ENCODE measurements around the gene EDRF1. TPM values are rescaled to one million over a fixed set of nuclear protein-coding genes. Genes with fewer than 3 reads are reported as not detected.
"Not testable (repeated sequence)": the region's sequence is repeated elsewhere in the genome, so short reads cannot be mapped to it uniquely, and the experiment has no call there.

EDRF1 gene
- total RNA-seq, 2 experiments from 2014 or later, result 29.6 to 30.8 TPM

DNA sequence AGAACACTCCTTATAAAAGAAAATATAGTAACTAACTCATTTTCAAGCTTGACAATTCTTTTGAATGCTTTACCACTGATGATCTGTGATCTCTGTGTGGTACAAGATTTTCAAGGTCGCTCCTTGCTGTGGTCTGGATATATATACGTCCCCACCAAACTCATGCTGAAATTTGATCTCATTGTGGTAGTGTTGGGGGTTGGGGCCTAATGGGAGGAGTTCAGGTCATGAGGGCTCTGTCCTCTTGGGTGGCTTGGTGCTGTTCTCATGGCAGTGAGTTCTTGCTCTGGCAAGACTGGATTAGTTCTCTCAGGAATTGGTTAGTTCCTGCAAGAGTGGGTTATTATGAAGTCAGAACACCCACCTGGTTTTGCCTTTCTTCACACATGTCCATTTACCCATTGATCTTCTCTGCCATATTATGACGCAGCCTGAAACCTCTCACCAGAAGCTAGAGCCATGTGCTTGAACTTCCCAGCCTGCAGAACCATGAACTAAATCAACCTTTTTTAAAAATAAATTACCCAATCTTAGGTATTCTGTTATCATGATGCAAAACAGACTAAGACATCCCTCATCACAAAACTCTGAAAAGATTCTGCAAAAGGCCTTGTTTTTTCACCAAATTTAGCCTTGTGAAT is 8.3 kb upstream of the EDRF1 start:
- intact Hi-C loops (cut with DNase I, micrococcal nuclease), result no loop called here
- Mint-ChIP-seq H3K4me3 (no peak overlapping the region), H3K27me3 (no peaks in the 10 kb centered on the region), H3K9me3 (ENCODE audit: low read depth) (peaks cover 22% of the 10 kb centered on the region), H3K4me1 (no peaks in the 10 kb centered on the region), H3K36me3 (ENCODE audit: low read depth) (no peaks in the 10 kb centered on the region), H3K27ac (no peak overlapping the region)
- DNase-seq, result no peak
- ATAC-seq, result no peak
- POLR2A ChIA-PET, result no interaction called here
- CTCF ChIA-PET, result no interaction called here

DNA sequence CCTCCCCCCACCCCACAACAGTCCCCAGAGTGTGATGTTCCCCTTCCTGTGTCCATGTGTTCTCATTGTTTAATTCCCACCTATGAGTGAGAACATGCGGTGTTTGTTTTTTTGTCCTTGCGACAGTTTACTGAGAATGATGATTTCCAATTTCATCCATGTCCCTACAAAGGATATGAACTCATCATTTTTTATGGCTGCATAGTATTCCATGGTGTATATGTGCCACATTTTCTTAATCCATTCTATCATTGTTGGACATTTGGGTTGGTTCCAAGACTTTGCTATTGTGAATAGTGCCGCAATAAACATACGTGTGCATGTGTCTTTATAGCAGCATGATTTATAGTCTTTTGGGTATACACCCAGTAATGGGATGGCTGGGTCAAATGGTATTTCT is 4.8 kb upstream of the EDRF1 start:
- H3K36me3 Mint-ChIP-seq (ENCODE audit: low read depth); POLR2A ChIA-PET; ATAC-seq; CTCF ChIA-PET; H3K27ac Mint-ChIP-seq; H3K4me1 Mint-ChIP-seq; H3K27me3 Mint-ChIP-seq; H3K4me3 Mint-ChIP-seq; DNase-seq: not testable (repeated sequence)
- intact Hi-C loops (cut with DNase I, micrococcal nuclease), result loop anchor here in 1 of 2 experiments (5.0 kb wide), 2 partner anchors 328 to 1252 kb away; partner anchors contain the start of gene LHPP
- H3K9me3 Mint-ChIP-seq (ENCODE audit: low read depth), result peaks cover 20% of the 10 kb centered on the region

DNA sequence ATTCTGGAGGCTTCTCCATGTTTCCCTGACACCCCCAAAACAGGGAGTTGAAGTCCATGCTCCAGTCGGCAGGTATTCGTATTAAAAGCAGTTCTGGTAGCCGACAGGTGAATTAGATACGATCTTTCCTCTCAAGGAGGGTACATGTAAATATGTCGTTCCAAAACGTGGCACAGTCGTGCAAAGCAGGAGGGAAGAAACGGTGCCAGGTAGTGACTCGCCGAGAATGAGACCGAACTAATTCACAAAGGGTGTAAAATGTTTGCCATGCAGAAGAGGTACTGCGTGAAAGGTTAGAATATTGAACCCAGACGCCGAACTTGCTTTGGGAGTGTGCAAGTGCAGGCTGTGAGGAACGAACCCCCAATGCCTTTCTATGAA is 483 bp downstream of the EDRF1 start:
- ChIA-PET POLR2A (interaction anchor here (0.7 to 1.0 kb wide), 2 partner anchors 10 to 103 kb away, joined by 3 to 7 read pairs; partner anchors contain the start of genes BCCIP and UROS), CTCF (no interaction called here)
- peaks cover 37% of the 10 kb centered on the region for H3K36me3 Mint-ChIP-seq (ENCODE audit: low read depth)
- peaks cover 2% of the 10 kb centered on the region for H3K9me3 Mint-ChIP-seq (ENCODE audit: low read depth)
- no peaks in the 10 kb centered on the region for H3K27me3 Mint-ChIP-seq
- peak overlapping the region; percentile 92 for H3K27ac Mint-ChIP-seq
- intact Hi-C loops (cut with DNase I, micrococcal nuclease), result no loop called here
- DNase-seq (no peak), ATAC-seq (no peak)
- peaks cover 26% of the 10 kb centered on the region for H3K4me1 Mint-ChIP-seq
- H3K4me3 Mint-ChIP-seq, result peak overlapping the region; percentile 82

DNA sequence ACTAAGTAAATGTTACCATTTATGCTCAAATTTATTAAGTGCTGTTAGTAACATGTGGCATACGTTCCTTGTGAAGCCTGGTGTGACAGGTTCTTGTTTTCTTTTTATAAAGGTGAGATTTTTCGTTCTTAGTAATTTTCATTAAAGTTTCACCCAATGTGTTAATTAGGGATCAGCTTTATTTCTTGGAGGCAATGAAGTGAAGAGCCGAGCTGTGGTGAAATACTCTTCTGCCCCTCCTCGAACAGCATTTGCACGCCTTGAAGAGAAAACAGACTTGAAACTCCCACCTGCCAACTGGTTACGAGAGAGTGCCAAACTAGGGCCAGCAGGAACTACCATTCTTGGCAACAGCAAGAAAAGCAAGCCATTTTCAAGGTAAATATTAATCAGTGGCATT is 1.5 kb downstream of the EDRF1 start:
- H3K9me3 Mint-ChIP-seq (ENCODE audit: low read depth), result no peaks in the 10 kb centered on the region
- peaks cover 44% of the 10 kb centered on the region for H3K36me3 Mint-ChIP-seq (ENCODE audit: low read depth)
- ChIA-PET CTCF (no interaction called here), POLR2A (no interaction called here)
- peak overlapping the region; percentile 82 for H3K4me3 Mint-ChIP-seq
- DNase-seq (no peak), ATAC-seq (no peak)
- peak overlapping the region; percentile 63 for H3K27ac Mint-ChIP-seq
- intact Hi-C loops (cut with DNase I, micrococcal nuclease), result no loop called here
- H3K4me1 Mint-ChIP-seq, result peaks cover 26% of the 10 kb centered on the region
- no peaks in the 10 kb centered on the region for H3K27me3 Mint-ChIP-seq

DNA sequence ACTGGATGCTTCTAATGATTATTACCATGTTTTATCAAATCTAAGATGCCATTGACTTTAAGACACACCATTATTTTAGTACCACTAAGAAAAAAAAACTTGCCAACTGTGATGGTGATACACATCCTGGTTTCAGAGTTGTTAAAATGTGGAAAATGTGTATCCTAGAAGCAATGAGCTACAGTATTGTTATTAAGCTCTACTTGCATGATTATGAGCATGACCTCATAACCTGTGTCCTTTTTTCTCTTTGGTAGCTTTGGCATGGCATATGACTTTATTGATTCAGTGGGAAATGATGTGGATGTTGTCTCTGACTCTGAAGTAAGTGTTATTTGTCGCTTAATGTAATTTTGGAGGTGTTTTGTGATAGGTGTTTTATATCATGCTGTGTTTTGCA is 3.3 kb downstream of the EDRF1 start:
- DNase-seq, result no peak
- ChIA-PET POLR2A (no interaction called here), CTCF (no interaction called here)
- peak overlapping the region; percentile 22 for H3K27ac Mint-ChIP-seq
- H3K27me3 Mint-ChIP-seq, result no peaks in the 10 kb centered on the region
- H3K4me1 Mint-ChIP-seq, result peaks cover 26% of the 10 kb centered on the region
- H3K36me3 Mint-ChIP-seq (ENCODE audit: low read depth), result peaks cover 50% of the 10 kb centered on the region
- ATAC-seq, result no peak
- H3K4me3 Mint-ChIP-seq, result no peak overlapping the region
- intact Hi-C loops (cut with DNase I, micrococcal nuclease), result no loop called here
- H3K9me3 Mint-ChIP-seq (ENCODE audit: low read depth), result no peaks in the 10 kb centered on the region

DNA sequence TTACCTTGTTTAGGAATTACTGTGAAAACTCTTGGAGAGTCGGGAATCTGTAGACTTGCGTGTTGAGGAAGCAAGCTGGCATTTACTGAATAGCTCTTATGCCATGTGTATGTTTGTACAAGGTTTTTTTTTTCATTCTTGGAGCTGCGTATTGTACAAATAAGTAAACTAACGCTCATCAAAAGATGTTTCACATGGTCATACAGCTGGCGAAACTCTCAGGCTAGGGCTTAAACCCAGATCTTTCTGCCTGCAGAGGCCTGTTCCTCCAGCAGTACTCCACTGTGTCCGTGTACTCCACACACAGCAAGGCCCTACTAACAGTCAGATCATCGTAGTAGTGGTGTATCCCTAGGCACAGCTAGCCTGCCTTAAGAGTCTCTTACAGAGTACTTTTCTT is 7.4 kb downstream of the EDRF1 start:
- Mint-ChIP-seq H3K27me3 (no peaks in the 10 kb centered on the region), H3K27ac (no peak overlapping the region), H3K9me3 (ENCODE audit: low read depth) (no peaks in the 10 kb centered on the region), H3K4me1 (peaks cover 11% of the 10 kb centered on the region), H3K4me3 (no peak overlapping the region), H3K36me3 (ENCODE audit: low read depth) (peaks cover 63% of the 10 kb centered on the region)
- ATAC-seq (no peak), DNase-seq (no peak)
- intact Hi-C loops (cut with DNase I, micrococcal nuclease), result no loop called here
- ChIA-PET POLR2A (no interaction called here), CTCF (no interaction called here)

DNA sequence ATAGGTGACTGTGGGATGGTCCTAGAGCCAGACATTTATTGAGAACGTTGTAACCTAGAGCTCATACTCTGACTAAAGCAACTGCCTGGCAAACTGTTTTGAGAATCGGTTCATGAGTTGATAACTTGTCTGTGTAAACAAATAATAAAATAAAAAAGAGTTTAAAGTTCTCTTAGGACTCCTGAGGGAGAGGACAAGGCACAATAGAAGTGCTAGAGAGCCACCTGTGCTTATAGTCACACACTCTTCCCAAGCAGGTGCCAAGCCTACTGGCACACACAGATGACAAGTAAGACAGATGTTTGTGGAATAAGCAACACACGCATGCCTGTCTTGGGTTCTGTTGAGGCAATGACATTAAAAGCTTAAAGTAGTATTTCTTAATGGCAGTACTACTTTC is 7.9 kb downstream of the EDRF1 start:
- no peak overlapping the region for H3K4me3 Mint-ChIP-seq
- intact Hi-C loops (cut with DNase I, micrococcal nuclease), result no loop called here
- no peaks in the 10 kb centered on the region for H3K27me3 Mint-ChIP-seq
- H3K9me3 Mint-ChIP-seq (ENCODE audit: low read depth), result no peaks in the 10 kb centered on the region
- no peak for ATAC-seq
- ChIA-PET POLR2A (no interaction called here), CTCF (no interaction called here)
- no peak overlapping the region for H3K27ac Mint-ChIP-seq
- H3K36me3 Mint-ChIP-seq (ENCODE audit: low read depth), result peaks cover 67% of the 10 kb centered on the region
- no peak for DNase-seq
- H3K4me1 Mint-ChIP-seq, result peaks cover 10% of the 10 kb centered on the region

DNA sequence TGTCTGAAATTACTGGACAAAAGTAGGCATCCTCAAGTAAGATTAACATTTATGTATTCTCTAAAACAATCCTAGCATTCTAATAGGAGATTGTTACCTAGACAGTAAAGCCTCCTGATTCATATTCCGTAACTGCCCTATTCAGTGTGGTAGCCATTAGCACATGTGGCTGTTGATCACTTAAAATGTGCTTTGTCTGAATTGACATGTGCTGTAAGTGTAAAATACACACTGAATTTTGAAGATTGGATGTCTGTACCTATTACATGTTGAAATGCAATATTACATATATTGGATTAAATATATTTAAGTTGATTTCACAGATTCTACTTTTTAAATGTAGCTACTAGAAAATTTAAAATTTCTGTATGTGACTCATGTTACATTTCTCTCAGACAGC is 14.6 kb downstream of the EDRF1 start:
- ATAC-seq, result no peak
- Mint-ChIP-seq H3K27me3 (no peaks in the 10 kb centered on the region), H3K4me3 (no peak overlapping the region), H3K9me3 (ENCODE audit: low read depth) (no peaks in the 10 kb centered on the region), H3K36me3 (ENCODE audit: low read depth) (peaks cover 68% of the 10 kb centered on the region), H3K27ac (no peak overlapping the region), H3K4me1 (peaks cover 3% of the 10 kb centered on the region)
- intact Hi-C loops (cut with DNase I, micrococcal nuclease), result no loop called here
- POLR2A ChIA-PET, result no interaction called here
- no peak for DNase-seq
- CTCF ChIA-PET, result no interaction called here

DNA sequence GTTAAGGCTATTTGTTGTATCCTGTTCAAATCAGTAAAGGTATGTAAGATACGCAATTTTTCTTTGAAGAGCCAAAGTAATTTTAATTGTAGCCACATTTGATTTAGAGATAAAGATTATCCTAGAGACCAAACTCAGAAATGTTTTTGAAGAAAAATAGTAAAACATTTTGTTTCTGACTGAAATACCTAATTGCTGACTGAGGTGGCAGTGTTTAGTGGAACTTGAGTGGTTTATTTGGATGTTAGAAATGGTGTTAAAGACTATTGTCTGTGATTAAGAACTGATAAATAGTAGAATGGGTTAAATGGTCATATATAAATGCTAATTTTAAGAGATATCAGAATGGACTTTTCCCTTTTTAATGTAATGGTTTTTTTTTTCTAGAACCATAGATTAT is 15.3 kb downstream of the EDRF1 start:
- DNase-seq, result no peak
- intact Hi-C loops (cut with DNase I, micrococcal nuclease), result no loop called here
- H3K36me3 Mint-ChIP-seq (ENCODE audit: low read depth), result peaks cover 69% of the 10 kb centered on the region
- no peaks in the 10 kb centered on the region for H3K9me3 Mint-ChIP-seq (ENCODE audit: low read depth)
- POLR2A ChIA-PET, result no interaction called here
- CTCF ChIA-PET, result no interaction called here
- H3K4me1 Mint-ChIP-seq, result peaks cover 3% of the 10 kb centered on the region
- no peaks in the 10 kb centered on the region for H3K27me3 Mint-ChIP-seq
- H3K27ac Mint-ChIP-seq, result no peak overlapping the region
- ATAC-seq, result no peak
- no peak overlapping the region for H3K4me3 Mint-ChIP-seq

DNA sequence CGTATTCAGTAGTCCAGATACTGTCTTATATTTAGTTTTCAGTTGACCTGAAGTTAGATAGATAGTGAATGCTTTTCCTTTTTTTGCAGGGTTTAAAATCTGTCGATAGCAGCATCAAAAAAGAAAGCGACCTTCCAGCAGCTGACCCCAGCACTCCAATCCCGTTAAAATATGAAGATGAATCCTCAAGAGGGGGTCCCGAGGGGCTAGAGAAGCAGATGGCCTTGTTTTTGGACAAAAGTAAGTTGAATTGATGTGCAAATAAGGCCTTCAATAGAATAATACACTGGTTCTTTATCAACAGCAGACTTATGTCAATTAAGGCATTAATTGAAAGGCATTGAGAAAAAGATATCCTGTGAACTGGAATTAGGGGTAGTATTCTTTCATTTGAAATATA is 18.7 kb downstream of the EDRF1 start:
- no peak overlapping the region for H3K27ac Mint-ChIP-seq
- CTCF ChIA-PET, result no interaction called here
- H3K27me3 Mint-ChIP-seq, result no peaks in the 10 kb centered on the region
- H3K36me3 Mint-ChIP-seq (ENCODE audit: low read depth), result peaks cover 71% of the 10 kb centered on the region
- ATAC-seq (no peak), DNase-seq (no peak)
- no peak overlapping the region for H3K4me3 Mint-ChIP-seq
- POLR2A ChIA-PET, result no interaction called here
- H3K9me3 Mint-ChIP-seq (ENCODE audit: low read depth), result no peaks in the 10 kb centered on the region
- intact Hi-C loops (cut with DNase I, micrococcal nuclease), result no loop called here
- no peaks in the 10 kb centered on the region for H3K4me1 Mint-ChIP-seq

DNA sequence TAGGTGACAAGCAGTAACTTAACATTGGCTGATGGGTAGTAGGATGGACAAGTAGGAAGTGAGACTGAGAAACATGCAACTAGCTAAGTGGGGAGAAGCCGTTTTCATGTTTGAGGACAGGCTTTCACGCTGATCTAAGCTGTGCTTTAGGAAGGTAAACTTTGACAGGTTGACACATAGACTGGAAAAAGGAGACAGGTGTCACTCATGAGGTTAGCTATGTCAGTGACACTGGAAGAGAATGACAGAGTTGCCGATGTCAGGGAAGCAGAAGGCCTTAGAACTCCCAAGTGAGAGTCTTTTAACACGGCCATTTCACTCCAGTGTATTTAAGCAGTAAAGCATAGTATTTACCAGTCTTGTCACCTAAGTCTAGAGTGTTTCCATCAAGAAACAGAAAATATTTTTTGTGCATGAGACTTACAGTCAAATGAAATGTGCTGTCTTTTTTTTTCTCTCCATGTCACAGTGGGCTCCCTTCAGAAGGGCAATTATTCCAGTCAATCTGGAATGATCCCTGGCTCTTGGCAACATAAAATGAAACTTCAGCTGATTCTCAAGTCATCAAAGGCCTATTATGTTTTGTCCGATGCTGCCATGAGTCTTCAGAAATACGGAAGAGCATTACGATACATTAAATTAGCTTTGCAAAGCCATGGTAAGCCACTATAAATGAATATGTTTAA is 20.6 kb downstream of the EDRF1 start:
- DNase-seq (no peak), ATAC-seq (no peak)
- H3K27me3 Mint-ChIP-seq, result no peaks in the 10 kb centered on the region
- H3K9me3 Mint-ChIP-seq (ENCODE audit: low read depth), result no peaks in the 10 kb centered on the region
- intact Hi-C loops (cut with DNase I, micrococcal nuclease), result no loop called here
- H3K4me3 Mint-ChIP-seq, result no peak overlapping the region
- peaks cover 76% of the 10 kb centered on the region for H3K36me3 Mint-ChIP-seq (ENCODE audit: low read depth)
- H3K27ac Mint-ChIP-seq, result no peak overlapping the region
- POLR2A ChIA-PET, result no interaction called here
- CTCF ChIA-PET, result no interaction called here
- no peaks in the 10 kb centered on the region for H3K4me1 Mint-ChIP-seq

DNA sequence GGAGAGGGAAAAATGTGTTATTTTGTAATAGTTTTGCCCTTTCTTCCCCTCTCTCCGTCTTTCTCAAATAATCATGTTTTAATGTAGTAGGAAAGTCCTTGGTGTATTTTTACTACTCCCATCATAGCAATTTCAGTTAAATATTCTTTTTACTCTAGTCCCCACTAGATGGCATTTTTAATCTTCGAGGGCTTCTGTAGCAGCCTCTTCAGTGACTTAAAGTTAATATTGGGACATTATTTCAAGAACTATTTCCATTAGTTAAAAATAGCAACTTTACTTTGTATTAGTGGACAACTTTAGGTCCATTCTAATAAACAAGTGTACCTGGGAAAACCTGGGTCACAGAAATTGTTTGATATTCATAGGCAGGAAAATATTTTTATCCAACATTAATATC is 23.0 kb downstream of the EDRF1 start:
- Mint-ChIP-seq H3K27me3 (no peaks in the 10 kb centered on the region), H3K27ac (no peak overlapping the region), H3K4me1 (no peaks in the 10 kb centered on the region), H3K4me3 (no peak overlapping the region), H3K9me3 (ENCODE audit: low read depth) (no peaks in the 10 kb centered on the region), H3K36me3 (ENCODE audit: low read depth) (peaks cover 71% of the 10 kb centered on the region)
- ATAC-seq (no peak), DNase-seq (no peak)
- intact Hi-C loops (cut with DNase I, micrococcal nuclease), result no loop called here
- CTCF ChIA-PET, result no interaction called here
- POLR2A ChIA-PET, result no interaction called here

All from activated CD4-positive, alpha-beta T cell treated with anti-CD3 and anti-CD28 coated beads for 36 hours (primary cell).